ENCODE results near the gene BAZ1A.

- TF ChIP-seq POLR2A (IDR thresholded peaks at IDR 0.05), result peak; percentile 93
- TF ChIP-seq CTCF (IDR thresholded peaks at IDR 0.05), result peak in 3 of 4 donors; percentile 11 to 19 (median 13)
Measured at GRCh38 chr14:34875031-34875922, at the start of gene BAZ1A.
